Mesothelial cell of epicardium (in vitro differentiated cells): ENCODE data around the gene ZNF503. TPM values are rescaled to one million over a fixed set of nuclear protein-coding genes. Genes with fewer than 3 reads are reported as not detected.

Experiments used
- DNase-seq, 2 experiments: peaks; one replicate each; pipeline ENCODE4 v3.0.0; 2021; ENCODE audit warnings: low spot score in 2 of 2; ENCODE audit not compliant: unreplicated experiment in 2 of 2
- H3K27ac Mint-ChIP-seq: 2 replicates; pipeline ENCODE4 v1.8.0; 2021; ENCODE audit warnings: mixed read lengths
- H3K27me3 Mint-ChIP-seq: 2 replicates; pipeline ENCODE4 v1.8.0; 2021; ENCODE audit warnings: low read depth, mixed read lengths
- H3K36me3 Mint-ChIP-seq: 2 replicates; pipeline ENCODE4 v1.8.0; 2021; ENCODE audit warnings: mixed read lengths
- H3K4me1 Mint-ChIP-seq: 2 replicates; pipeline ENCODE4 v1.8.0; 2021; ENCODE audit warnings: mixed read lengths
- H3K4me3 Mint-ChIP-seq: 2 replicates; pipeline ENCODE4 v1.8.0; 2021; ENCODE audit warnings: mild to moderate bottlenecking, moderate library complexity, mixed read lengths
- H3K9me3 Mint-ChIP-seq: 2 replicates; pipeline ENCODE4 v1.8.0; 2021; ENCODE audit warnings: mixed read lengths
- total RNA-seq: library from RNA; stranded (reverse); gene quantifications from 3 replicates; pipeline ENCODE4 v1.2.1, GENCODE V29; 2021
- TF ChIP-seq, protein P1 (sequence below): fragments of 200-600 bp; sonication (generic); IDR thresholded peaks from one replicate; pipeline ENCODE4 v1.5.0; 2021; ENCODE audit warnings: antibody characterized with exemption; ENCODE audit not compliant: unreplicated experiment

The ZNF503 gene
- total RNA-seq, 1 donor from 2014 or later = 58.3 TPM

- Mint-ChIP-seq H3K36me3 (peaks cover 6% of the 10 kb centered on the region), H3K4me1 (peaks cover 24% of the 10 kb centered on the region), H3K27ac (peak overlapping the region; percentile 94), H3K27me3 (no peaks in the 10 kb centered on the region), H3K4me3 (peak overlapping the region; percentile 80), H3K9me3 (no peaks in the 10 kb centered on the region)
- TF ChIP-seq, protein P1, sequence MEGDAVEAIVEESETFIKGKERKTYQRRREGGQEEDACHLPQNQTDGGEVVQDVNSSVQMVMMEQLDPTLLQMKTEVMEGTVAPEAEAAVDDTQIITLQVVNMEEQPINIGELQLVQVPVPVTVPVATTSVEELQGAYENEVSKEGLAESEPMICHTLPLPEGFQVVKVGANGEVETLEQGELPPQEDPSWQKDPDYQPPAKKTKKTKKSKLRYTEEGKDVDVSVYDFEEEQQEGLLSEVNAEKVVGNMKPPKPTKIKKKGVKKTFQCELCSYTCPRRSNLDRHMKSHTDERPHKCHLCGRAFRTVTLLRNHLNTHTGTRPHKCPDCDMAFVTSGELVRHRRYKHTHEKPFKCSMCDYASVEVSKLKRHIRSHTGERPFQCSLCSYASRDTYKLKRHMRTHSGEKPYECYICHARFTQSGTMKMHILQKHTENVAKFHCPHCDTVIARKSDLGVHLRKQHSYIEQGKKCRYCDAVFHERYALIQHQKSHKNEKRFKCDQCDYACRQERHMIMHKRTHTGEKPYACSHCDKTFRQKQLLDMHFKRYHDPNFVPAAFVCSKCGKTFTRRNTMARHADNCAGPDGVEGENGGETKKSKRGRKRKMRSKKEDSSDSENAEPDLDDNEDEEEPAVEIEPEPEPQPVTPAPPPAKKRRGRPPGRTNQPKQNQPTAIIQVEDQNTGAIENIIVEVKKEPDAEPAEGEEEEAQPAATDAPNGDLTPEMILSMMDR = peak; percentile 0
- peak in 1 of 2 experiments; percentile 47 for DNase-seq
These were observed 594 bp downstream of the ZNF503 start for GRCh38 chr10:75400771-75401568.

DNA sequence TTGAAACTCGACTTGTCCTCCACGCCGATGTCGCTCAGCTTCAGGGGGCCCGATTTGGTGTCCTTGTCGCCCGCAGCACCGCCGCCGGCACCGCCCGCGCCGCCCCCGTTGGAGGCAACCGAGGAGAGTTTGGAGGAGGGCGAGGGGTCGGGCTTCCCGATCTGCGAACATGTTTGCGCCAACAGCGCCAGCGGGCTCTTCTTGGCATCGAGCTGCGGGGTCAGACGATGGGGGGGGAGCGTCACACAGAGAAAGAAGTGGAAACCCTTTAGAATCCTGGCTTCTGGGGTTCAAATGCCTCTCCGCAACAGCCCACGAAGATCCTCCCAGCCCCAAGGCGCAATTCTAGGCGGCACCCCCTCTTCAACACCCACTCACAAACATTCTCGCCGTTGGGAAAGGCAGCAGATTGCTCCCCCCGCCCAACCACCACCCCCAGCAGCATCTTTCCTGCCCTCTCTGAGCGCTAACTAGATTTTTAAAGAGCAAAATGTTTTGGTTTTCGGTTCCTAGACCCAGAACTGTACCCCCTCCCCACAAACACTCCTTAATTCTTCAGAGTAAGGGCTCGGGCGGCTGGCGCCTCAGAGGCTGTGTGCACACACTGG lies 1.3 kb downstream of the ZNF503 start:
- no peaks in the 10 kb centered on the region for H3K9me3 Mint-ChIP-seq
- H3K4me1 Mint-ChIP-seq = peaks cover 22% of the 10 kb centered on the region
- TF ChIP-seq, protein P1 = no peak
- H3K27ac Mint-ChIP-seq = peak overlapping the region; percentile 94
- H3K36me3 Mint-ChIP-seq = peaks cover 6% of the 10 kb centered on the region
- peak in 1 of 2 experiments; percentile 62 for DNase-seq
- H3K4me3 Mint-ChIP-seq = peak overlapping the region; percentile 80
- no peaks in the 10 kb centered on the region for H3K27me3 Mint-ChIP-seq

GRCh38 chr10:75399461-75400162 lies 2.0 kb downstream of the ZNF503 start:
- TF ChIP-seq, protein P1 = peak; percentile 62
- Mint-ChIP-seq H3K36me3 (peaks cover 6% of the 10 kb centered on the region), H3K27me3 (peaks cover 4% of the 10 kb centered on the region), H3K4me1 (peaks cover 28% of the 10 kb centered on the region), H3K9me3 (no peaks in the 10 kb centered on the region), H3K4me3 (peak overlapping the region; percentile 80), H3K27ac (no peak overlapping the region)
- DNase-seq = peak; percentile 63 to 80

DNA sequence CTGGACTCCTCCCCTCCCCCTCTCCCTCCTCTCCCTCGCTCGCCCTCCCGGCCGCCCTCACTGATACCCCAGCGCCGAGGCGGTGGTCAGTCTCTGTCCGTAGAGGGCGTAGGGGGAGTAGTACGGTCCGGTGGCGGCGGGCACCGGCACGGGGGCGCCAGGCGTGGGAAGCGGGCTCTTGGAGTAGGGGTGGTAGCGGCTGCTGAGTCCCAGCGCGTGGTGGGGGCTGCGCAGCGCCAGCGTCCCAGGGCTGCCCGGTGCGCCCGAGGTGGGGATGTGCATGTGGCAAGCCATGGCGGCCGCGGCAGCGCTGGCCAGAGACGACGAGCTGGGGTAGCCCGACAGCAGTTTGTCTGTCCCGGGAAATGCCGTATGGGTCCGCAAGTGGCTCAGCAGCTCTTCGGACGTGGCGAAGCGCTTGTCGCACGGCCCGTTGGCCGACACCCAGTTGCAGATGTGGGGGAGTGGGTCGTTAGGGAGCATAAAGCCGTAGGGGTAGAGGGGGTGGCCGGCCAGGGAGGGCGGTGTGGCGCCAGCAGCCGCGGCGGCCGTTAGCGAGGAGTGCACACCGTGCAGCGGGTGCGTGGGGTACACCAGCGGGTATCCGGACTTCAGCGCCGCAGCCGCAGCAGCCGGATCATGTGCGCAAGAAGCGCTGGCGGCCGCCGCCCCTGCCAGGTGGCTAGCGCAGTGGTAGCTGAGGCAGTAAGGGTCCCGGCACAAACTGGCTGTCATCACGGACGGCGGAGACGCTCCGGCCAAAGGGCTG lies 2.7 kb downstream of the ZNF503 start:
- H3K9me3 Mint-ChIP-seq = no peaks in the 10 kb centered on the region
- peak in 1 of 2 experiments; percentile 57 for DNase-seq
- peaks cover 28% of the 10 kb centered on the region for H3K4me1 Mint-ChIP-seq
- H3K27ac Mint-ChIP-seq = peak overlapping the region; percentile 93
- peak overlapping the region; percentile 80 for H3K4me3 Mint-ChIP-seq
- H3K36me3 Mint-ChIP-seq = peaks cover 12% of the 10 kb centered on the region
- TF ChIP-seq, protein P1 = no peak
- H3K27me3 Mint-ChIP-seq = peaks cover 12% of the 10 kb centered on the region

DNA sequence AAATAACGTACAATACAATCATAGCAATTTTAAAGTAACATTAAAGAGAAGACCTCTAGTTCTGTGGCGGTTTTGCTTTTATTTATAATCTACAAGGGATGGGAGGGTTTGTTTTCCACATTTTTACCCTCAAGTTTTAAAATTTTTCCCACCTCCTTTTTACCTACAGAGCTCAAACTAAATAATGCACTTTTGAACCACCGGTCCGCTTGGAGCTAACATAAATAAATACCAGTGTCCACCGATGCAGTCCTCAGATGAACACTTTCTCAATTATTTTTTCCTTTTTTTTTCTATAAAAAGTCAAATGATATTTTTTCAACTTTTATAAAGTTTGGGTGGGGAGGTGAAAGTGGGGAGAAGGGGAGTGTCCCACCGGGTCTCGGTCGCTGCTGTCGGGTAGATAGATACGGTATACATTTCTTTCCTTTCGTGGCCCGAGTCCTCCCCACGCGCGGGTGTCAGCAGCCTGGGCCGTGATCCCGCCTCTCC lies 3.3 kb downstream of the ZNF503 start:
- Mint-ChIP-seq H3K9me3 (no peaks in the 10 kb centered on the region), H3K4me1 (peaks cover 25% of the 10 kb centered on the region), H3K27me3 (peaks cover 18% of the 10 kb centered on the region), H3K36me3 (peaks cover 16% of the 10 kb centered on the region), H3K27ac (peak overlapping the region; percentile 59), H3K4me3 (peak overlapping the region; percentile 80)
- TF ChIP-seq, protein P1 = no peak
- peak in 1 of 2 experiments; percentile 41 for DNase-seq
